Peyer's patch (tissue), 4 donors: Measurements from ENCODE around the gene KMT2A.

Source experiments
- CTCF ChIP-seq, 6 experiments: fragments of 450-650 bp in 4 of 6; fragments of 200-600 bp in 2 of 6; sonication (generic) in 1 of 6; IDR thresholded peaks; one replicate each; pipeline ENCODE4 v1.5.1; 2017 to 2019; ENCODE audit warnings: antibody characterized with exemption in 6 of 6, mild to moderate bottlenecking in 3 of 6, moderate library complexity in 1 of 6
- POLR2A ChIP-seq, 2 donors: fragments of 450-650 bp; IDR thresholded peaks; one replicate each; pipeline ENCODE4 v1.5.1; 2017; ENCODE audit warnings: antibody characterized with exemption in 2 of 2, mild to moderate bottlenecking in 2 of 2, moderate library complexity in 2 of 2

- no peak for TF ChIP-seq CTCF (IDR thresholded peaks at IDR 0.05)
- no peak for TF ChIP-seq POLR2A (IDR thresholded peaks at IDR 0.05)
Observed at GRCh38 chr11:118537409-118537980, 101.2 kb downstream of the KMT2A start.
